HG03469 (cell line): Measurements from ENCODE around the gene PEX14.

Experiments
- ATAC-seq: cut with Tn5 transposase; IDR thresholded peaks from one replicate; pipeline ENCODE4 v1.9.1; 2021; ENCODE audit warnings: mild to moderate bottlenecking, moderate library complexity, moderate number of reproducible peaks; ENCODE audit not compliant: unreplicated experiment

Gene PEX14

GRCh38 chr1:10675813-10676212, 201.1 kb downstream of the PEX14 start:
- no peak for ATAC-seq

DNA sequence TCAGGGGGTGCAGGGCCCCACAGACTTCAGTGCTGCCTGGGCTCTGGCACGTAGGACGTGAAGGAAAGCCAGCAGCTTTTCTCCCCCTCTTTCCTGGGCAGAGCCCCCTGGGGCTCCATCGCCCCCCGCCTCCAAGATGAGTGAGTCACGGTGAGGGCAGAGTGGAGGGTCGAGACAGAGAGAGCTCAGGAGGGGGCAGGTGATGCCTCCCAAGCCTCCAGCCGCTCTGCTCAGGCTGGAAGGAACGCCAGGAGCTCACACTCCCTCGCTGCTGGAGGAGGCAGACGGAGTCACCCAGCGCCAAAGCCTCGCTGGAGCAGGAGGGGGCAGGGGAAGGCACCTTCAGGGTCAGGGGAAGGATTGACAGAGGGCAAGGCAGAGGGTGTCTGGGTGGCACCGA, 202.2 kb downstream of the PEX14 start:
- ATAC-seq = no peak

DNA sequence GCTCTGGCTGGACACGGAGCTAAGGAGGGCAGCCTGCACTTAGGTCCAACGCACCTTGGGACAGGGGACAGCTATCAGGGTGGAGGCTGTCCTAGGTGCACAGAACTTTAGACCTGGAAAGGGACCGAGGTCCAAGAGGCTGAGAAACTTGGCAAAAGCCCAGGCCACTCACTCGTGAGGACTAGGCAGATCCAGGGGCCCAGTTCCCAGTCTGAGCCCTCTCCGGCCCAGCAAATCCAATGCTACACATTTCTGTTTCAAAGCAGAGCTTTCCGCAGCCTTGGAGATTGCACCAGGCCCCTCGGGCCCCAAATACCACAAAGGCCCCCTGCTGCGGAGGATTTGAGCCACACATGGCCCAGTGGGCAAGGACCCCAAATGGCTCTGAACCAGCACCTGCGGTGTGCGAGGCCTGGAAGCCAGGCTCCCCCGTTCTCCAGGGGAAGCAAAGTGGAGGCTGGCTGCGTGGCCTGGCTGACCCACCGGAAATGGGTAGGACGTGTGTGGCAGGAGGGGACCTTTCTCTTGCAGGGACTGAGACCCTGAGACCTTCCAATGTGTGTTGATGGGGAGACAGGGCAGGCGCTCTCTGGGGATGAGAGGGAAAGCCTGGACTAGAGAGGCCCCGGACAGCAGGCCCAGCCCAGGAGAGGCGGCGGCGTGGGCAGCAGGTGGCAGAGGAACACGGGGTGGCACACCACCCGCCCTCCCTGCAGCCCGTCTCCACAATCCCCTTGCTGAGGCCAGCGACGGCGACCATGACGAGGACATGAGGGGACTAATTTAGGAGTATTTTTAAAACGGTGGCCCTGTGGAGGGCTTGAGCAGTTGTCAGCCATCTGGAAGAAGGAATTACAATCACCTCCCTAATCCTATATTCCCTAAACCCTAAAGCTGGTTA, 203.0 kb downstream of the PEX14 start:
- no peak for ATAC-seq

- no peak for ATAC-seq
These were observed 203.7 kb downstream of the PEX14 start for GRCh38 chr1:10678402-10678801.

GRCh38 chr1:10678852-10679251, 204.1 kb downstream of the PEX14 start:
- no peak for ATAC-seq

DNA sequence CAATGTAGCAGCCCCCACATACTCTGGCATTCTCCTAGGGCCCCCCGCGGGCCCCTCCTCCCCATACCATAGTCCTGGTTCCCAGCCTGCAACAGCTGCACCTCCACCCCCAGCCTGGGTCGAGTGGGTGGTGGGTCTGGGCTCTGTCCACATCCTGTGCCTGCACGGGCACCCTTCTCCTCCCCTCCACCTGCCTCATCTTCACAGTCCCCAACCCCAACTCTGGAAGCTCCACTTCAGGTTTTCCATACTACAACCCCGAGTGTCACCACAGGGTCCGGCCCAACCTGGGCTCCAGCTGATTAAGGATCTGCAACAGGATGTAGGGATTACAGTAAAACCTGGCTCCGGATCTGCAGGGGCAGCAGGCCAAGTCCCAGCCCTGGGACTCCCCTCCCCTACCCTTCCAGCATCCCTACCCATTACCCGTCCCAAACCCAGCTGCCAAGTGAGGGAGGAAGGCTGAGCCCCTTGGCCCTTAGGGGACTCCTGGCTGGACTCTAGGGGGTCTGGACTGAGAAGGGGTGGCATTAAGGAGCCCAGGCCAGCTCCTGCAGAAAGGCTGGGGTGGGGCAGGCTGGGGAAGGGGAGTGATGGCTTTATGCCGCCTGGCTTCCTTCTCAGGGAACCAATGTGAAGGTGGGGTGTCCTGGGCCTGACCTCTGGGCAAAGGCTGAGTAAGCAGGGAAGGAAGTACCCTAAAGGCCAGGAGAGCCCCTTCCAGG, 204.9 kb downstream of the PEX14 start:
- ATAC-seq = no peak
